Stimulated activated CD8-positive, alpha-beta memory T cell treated with anti-CD3 and anti-CD28 coated beads, Interleukin-15, amount 100 ng/mL, for 1 hour (primary cell): ENCODE data around the gene ATXN2.
"Not testable (repeated sequence)": the region's sequence is repeated elsewhere in the genome, so short reads cannot be mapped to it uniquely, and the experiment has no call there.

Experiments used
- DNase-seq: peaks from one replicate; pipeline ENCODE4 v3.0.0-alpha.2; 2020; ENCODE audit warnings: low read depth

The ATXN2 gene, protein sequence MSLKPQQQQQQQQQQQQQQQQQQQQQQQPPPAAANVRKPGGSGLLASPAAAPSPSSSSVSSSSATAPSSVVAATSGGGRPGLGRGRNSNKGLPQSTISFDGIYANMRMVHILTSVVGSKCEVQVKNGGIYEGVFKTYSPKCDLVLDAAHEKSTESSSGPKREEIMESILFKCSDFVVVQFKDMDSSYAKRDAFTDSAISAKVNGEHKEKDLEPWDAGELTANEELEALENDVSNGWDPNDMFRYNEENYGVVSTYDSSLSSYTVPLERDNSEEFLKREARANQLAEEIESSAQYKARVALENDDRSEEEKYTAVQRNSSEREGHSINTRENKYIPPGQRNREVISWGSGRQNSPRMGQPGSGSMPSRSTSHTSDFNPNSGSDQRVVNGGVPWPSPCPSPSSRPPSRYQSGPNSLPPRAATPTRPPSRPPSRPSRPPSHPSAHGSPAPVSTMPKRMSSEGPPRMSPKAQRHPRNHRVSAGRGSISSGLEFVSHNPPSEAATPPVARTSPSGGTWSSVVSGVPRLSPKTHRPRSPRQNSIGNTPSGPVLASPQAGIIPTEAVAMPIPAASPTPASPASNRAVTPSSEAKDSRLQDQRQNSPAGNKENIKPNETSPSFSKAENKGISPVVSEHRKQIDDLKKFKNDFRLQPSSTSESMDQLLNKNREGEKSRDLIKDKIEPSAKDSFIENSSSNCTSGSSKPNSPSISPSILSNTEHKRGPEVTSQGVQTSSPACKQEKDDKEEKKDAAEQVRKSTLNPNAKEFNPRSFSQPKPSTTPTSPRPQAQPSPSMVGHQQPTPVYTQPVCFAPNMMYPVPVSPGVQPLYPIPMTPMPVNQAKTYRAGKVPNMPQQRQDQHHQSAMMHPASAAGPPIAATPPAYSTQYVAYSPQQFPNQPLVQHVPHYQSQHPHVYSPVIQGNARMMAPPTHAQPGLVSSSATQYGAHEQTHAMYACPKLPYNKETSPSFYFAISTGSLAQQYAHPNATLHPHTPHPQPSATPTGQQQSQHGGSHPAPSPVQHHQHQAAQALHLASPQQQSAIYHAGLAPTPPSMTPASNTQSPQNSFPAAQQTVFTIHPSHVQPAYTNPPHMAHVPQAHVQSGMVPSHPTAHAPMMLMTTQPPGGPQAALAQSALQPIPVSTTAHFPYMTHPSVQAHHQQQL

DNA sequence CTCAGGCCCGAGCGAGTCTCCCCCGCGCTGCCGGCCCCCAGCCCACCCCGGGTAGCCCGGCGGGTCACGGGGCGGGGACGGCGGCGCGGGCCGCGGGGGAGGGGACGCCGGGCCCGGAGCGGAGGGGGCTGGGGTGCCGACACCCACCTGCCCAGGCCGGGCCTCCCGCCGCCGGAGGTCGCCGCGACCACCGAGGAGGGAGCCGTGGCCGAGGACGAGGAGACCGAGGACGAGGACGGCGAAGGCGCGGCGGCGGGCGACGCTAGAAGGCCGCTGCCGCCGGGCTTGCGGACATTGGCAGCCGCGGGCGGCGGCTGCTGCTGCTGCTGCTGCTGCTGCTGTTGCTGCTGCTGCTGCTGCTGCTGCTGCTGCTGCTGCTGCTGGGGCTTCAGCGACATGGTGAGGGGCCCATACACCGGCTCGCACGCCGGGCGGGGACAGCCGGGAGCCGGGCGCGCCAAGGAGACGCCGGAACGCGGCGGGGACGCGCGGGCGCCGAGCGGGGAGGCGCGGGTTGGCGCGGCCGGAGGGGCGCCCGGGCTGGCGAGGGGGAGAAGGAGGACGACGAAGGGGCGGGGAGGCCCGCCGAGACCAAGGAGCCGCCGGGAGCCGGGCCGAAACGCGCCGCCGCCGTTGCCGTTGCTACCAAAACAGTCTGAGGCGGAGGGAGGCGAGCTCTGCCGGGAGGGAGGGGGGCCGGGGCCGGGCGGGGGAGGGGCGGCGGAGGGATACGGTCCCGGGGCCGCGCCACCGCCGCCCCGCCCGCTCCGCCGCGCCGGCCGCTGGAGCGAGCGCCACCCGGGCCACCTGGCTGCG is at the start of gene ATXN2:
Gene ATXN2, minus strand, starts transcription at position 679 of the 816 bp plus-strand sequence. Its CDS starts 281 bp downstream, at position 398.
- DNase-seq, result peak; percentile 24

DNA sequence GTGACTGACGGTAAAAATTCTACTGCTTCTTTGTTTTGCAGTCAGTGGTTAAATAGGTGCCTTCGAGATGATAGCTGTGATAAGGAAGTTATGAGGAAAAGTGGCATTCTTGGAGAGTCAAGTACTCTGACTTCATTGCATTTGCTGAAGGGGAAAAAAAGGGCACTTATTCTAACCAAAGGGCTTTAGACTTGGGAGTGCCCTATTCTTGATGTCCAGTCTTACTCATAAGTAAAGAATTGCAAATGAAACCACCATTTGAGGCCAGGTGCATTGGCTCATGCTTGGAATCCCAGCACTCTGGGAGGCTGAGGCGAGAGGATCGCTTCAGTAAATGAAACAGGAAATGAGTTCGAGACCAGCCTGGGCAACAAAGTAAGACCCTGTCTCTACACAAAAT is 46.3 kb upstream of the ATXN2 start:
- DNase-seq, result no peak

DNA sequence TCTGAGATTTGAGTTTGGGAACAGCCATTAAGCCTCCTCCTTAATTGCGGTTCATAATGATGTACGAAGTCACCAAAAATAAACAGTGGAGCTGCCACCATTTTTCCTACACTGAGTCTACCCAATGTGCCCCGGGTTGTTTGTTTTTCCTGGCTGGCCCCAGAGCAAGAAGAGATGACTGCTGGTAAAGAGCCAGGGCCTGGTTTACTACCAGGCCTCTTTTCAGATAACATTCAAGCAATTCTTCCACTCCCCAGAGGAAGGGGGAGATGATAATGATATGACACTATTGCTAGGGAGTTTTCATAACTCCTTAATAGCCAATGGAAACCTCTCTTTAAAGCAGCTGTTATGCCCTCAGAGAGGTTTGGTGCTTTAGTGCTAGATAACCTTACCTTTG is 44.3 kb upstream of the ATXN2 start:
- DNase-seq, result no peak

DNA sequence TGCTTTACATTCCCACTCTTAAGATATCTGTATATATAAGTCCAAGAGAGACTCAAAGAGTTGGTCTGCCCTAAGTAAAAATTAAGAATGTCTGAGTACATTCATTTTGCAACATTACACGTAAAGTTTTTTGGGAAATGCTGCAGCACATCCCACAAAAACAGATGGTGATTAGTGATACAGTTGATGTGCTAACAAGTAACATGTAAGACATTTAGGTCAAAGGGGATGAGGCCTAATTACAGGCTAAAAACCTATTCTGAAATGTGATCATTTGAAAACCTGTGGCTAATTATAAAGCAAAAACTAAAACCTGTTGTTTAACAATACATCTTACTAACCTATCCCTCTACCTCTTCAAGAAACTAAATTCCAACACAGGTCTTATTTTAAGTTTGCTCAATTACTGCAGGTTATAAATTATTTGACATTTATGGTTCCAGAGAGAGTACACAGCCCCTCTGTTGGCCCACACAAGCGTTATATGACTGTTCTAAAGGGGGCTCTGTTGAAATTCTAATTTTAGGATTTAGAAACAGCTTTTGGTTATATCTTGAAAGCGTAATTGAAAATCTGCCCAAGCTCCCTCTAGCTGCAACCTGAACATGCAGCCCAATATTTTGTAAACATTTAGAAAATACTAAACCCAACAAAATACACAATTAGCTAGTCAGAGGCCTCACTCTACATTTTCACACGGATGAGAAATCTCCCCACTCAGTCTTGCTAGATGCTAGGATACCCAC is 43.7 kb upstream of the ATXN2 start:
- DNase-seq, result no peak

DNA sequence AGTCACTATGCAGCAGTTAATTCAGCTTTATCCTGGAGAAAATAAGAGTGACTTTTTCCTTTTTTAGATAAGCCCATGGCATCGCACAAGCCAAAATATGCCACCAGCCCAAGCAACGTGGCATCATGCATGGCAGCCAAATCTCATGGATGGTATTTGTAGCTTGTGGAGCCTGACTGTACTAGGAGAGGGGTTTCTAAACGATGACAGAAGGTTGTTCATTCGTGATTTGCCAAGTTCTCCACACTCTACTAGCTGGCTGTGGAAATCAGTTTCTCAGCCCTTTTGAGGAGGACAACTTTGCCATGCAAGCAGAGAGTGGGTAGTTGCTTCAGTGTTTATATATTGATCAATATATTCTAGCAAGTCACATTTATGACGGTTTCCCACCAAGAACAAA is 41.4 kb upstream of the ATXN2 start:
- DNase-seq, result no peak

DNA sequence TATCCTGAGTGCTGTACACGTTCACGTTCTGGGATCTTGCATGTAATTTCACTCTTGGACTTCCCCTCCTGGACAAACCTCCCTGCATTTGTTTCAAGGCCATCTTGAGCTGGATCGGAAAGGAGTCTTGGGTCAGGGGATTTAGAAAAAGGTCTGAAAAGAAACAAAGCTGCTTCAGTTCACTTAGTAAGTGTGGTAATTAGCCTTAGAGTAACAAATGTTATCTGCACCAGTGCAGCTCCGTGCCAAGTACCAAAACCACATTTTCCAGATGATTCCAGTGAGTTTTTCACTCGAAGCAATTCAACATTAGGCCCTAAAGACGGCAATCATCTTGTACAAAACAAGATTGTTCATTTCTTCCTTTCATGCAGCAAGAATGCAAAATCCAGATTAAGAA is 39.4 kb upstream of the ATXN2 start:
- DNase-seq, result no peak

DNA sequence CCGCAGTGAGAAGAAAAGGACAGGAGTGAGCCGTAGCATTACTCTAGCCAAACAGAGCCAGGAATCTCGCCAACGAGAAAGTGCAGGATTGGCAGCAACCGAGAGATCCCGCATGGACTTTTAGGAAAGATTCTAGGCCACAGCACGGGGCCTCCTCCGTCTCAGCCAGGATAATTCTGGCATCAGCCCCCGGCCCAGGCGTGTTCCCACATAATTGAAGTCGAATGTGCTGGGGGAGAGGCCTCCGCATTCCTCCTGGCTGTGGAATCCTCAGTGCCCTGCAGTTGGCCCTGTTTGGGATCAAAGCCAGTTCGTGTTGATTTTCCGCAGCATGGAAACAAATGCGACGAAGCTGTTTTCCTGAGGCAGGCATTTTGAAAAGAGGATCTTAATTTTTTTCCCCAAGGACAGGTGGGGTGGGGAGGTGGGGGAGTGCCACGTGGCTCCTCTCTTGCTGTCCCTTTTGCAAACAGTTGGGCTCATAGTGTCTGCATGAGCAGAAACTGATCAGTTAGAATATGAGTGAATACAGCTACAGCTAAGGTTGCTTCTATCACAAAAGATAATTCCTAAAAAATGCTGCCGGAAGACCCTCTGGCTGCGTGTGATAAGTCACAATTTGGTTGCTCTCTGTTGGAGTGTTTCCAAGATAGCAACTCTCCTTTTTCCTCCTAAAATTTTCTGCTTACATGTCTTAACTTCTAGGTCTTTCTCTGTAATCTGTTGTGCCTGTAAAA is 37.3 kb upstream of the ATXN2 start:
- no peak for DNase-seq

DNA sequence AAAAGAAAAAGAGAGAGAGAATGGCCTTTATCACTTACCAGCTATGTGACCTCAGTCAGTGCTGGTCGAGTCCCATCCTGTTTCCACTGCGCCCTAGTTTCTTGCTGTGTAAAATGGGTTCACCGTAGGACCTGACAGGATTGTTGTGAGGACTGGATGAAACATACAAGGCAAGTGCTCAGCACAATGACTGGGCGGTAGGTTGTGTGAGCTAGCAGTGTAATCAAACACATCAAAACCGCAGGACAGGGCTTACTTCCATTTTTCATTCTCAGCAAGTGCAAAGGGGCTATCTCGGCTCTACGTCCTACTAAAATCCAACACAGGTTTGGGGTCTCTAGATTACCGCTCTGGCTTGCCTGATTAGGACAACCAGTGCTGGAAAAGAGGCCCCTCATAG is 36.4 kb upstream of the ATXN2 start:
- DNase-seq, result no peak

DNA sequence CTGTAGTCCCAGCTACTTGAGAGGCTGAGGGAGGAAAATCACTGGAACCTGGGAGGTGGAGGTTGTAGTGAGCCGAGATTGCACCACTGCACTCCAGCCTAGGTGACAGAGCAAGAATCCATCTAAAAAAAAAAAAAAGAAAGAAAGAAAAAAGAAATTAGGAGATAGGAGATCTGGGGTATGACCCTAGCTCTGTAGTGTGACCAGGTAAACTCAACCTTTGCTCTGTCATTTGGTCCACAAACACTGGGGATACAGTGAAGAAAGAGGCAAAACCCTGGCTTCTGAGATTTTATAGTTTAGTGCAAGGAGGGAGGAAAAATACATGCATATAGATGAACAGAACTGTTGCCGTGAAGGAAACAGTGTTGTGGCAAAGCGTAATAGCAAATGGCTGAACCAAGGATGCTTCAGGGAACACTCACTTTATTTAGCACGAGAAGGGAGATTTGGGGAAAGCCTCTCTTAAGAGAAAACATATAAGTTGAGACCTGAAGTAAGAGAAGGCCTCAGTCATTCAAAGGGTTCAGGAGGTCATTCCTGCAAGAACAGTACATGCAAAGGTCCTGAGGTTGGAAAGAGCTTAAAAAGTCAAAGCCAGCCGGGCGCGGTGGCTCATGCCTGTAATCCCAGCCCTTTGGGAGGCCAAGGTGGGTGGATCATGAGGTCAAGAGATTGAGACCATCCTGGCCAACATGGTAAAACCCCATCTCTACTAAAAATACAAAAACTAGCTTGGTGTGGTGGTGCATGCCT is 29.6 kb upstream of the ATXN2 start:
- DNase-seq, result no peak

DNA sequence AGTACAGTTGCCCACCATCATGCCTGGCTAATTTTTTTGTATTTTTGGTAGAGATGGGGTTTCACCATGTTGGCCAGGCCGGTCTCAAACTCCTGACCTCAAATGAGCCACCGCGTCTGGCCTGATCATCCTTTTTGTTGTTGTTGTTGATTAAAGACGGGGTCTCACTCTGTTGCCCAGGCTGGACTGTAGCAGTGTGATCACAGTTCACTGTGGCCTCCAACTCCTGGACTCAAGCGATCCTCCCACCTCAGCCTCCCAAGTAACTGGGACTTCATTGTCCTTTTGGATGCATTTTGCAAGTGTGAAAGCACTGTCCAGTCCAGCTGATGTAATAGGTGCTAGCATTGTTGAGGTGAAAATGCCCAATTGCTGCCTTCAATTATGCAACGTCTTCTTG is 27.1 kb upstream of the ATXN2 start:
- no peak for DNase-seq

DNA sequence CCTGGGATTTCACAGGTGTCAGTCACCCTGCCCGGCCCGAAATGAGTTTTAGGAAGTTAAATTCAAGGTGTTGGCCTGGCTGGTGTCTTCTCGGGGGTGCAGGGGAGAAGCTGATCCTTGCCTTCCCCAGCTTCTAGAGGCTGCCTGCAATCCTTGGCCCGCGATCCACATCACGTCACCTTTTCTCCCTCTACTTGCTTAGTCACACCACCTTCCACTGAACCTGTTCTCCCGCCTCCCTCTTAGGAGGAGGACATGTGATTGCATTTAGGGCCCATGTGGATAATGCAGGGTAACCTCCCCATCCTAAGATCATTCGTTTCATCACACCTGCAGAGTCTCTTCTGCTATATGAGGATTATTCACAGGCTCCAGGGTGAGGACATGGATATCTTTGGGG is 25.4 kb upstream of the ATXN2 start:
- DNase-seq, result no peak

DNA sequence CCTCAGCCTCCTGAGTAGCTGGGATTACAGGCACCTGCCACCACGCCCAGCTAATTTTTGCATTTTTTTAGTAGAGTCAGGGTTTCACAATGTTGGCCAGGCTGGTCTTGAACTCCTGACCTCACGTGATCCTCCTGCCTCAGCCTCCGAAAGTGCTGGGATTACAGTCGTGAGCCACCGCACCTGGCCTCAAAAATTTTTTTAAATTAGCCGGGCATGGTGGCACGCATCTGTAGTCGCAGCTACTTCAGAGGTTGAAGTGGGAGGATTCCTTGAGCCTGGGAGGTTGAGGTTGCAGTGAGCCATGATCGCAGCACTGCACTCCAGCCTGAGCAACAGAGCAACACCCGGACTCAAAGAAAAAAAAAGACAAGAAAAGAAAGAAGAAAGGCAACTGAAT is 18.7 kb upstream of the ATXN2 start:
- DNase-seq, result not testable (repeated sequence)

DNA sequence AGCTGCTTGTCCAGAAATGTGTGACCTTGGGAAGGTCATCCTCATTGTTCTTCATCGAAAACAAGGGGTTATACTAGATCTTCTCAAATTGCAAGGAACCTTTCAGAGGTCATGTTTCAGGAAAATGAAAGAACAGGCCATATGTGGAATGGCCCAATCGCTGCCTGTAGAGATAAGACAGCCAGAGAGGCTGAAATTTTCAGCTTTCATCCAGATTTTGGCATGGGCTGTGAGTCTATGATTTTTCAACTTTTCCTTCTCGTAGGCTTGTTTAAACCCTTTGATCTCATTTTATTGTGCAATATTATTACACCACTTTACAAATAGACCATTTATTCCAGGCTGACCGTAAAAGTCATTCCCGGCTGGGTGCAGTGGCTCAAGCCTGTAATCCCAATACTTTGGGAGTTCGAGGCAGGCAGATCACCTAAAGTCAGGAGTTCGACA is 17.1 kb upstream of the ATXN2 start:
- DNase-seq, result no peak

DNA sequence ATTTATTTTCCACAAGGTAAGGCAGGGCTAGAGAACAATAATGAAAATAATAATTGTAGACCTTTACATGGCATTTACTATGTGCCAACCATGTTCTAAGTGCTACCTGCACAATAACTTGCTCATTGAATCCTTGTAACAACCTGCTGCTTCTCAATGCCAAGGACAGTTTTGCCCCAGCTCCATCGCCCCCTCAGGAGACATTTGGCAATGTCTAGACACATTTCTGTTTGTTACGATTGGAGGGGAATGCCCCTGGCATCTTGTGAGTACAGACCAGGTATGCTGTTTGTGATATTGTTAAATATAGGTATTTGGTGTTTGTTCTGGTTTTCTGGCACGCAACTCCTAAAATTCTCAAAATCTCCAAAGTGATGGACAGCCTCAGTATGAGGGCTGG is 8.1 kb upstream of the ATXN2 start:
- no peak for DNase-seq

DNA sequence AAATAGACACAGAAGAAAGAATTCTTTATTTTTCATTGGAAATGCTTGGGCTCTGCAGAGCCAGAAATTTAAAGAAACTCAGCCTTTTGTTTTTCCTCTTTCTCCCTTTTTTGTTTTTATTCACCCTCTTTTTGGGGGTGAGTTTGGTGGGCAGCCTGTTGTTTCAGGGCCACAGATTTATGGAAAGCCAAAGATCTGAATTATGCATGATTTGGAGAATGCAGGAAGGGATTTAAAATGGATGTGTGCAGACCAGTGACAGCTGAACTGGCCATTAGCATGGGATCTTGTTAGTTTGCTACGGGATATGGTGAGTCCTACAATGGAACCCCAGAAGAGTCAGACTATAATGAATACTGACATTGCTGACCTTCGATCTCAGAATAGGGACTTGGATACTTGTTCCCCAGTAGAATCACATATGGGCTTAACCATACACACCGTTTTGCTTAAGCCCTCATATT is 7.7 kb upstream of the ATXN2 start:
- DNase-seq, result no peak

DNA sequence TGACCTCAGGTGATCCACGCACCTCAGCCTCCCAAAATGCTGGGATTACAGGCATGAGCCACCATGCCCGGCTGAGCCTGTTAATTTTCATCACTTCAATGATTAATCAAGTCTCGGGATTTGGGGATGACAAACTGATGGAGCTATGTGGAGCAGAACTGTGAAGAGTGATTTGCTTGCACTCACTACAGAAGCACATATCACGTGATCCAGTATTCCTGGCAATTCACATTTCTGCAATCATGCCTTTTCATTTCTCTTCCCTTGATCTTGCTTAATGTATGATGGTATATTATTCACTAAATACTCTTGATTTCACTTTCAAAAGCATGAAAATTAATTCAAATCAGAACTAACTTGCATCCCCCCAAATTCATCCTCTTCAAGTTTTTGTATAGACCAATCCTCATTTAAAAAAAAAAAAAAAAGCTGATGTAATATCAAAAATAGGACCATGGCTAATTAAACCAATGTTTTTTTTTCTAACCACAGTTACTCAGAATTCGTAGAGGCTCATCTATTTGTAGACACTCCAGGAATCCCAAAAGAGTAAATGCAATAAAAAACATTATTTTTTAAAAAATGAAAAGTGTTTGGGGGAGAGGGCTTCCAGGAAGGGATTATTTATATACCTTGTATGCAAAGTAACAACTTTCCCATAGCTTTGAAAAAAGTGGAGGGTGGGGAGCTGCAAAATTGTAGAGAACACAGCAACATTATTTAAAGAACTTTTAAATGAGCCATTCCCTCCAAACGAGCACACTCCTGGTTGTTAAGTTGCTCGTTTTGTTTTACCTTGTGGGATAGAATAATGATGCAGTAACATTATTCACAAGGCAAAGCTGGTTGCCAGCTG is 7.0 kb upstream of the ATXN2 start:
- DNase-seq, result no peak

DNA sequence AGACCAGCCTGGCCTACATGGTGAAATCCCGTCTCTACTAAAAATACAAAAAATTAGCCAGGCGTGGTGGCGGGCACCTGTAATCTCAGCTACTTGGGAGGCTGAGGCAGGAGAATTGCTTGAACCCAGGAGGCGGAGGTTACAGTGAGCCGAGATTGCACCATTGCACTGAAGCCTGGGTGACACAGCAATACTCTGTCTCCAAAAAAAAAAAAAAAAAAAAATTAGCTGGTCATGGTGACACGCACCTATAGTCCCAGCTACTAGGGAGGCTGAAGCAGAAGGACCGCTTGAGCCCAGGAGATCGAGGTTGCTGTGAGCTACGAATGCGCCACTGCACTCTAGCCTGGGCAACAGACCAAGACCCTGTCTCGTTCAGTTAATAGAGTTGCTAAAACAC is 3.7 kb upstream of the ATXN2 start:
- not testable (repeated sequence) for DNase-seq

DNA sequence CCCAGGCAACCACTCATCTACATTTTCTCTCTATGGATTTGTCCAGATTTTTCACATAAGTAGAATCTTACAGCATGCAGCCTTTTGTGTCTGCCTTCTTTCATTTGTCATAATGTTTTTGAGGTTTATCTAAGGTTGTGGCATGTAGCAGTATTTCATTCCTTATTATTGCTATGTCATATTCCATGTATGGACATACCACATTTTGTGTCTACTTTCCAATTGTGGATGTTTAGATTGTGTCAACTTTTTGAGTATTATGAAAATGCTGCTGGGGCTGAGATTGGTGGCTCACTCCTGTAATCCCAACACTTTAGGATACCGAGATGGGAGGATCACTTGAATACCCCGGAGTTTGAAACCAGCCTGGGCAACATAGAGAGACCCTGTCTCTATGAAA is 3.2 kb upstream of the ATXN2 start:
- no peak for DNase-seq
